ENCODE data around the gene DENND6A.

Gene DENND6A

GRCh38 chr3:57577801-57578200 is 115.1 kb downstream of the DENND6A start:
- DNase-seq: no peak

- no peak for DNase-seq
These were observed 116.8 kb downstream of the DENND6A start for GRCh38 chr3:57575966-57576626.
